MM.1S (cell line): ENCODE measurements around the gene KRTAP4-8.

Experiments
- DNase-seq: peaks from one replicate; pipeline ENCODE4 v3.0.0-alpha.2; 2015
- H2AFZ ChIP-seq: fragments of 300-600 bp; sonication (generic); 2 replicates; pipeline ENCODE4 v1.6.0; 2016; ENCODE audit warnings: antibody characterized with exemption, low read length
- H3F3A ChIP-seq: fragments of 300-600 bp; sonication (generic); 2 replicates; pipeline ENCODE4 v1.6.1; 2016; ENCODE audit warnings: mild to moderate bottlenecking, antibody characterized with exemption, low read length, moderate library complexity, mixed read lengths; ENCODE audit not compliant: insufficient read depth
- H3K27ac ChIP-seq: fragments of 300-600 bp; sonication (generic); 2 replicates; pipeline ENCODE4 v1.5.1; 2016; ENCODE audit warnings: mild to moderate bottlenecking, low read length
- H3K27me3 ChIP-seq: fragments of 300-600 bp; sonication (generic); replicated peaks from 2 replicates; pipeline ENCODE4 v1.6.0; 2016; ENCODE audit warnings: low read length; ENCODE audit not compliant: insufficient read depth
- H3K36me3 ChIP-seq: fragments of 300-600 bp; sonication (generic); replicated peaks from 2 replicates; pipeline ENCODE4 v1.6.1; 2016; ENCODE audit warnings: mild to moderate bottlenecking, low read length, mixed read lengths; ENCODE audit not compliant: insufficient read depth
- H3K4me1 ChIP-seq: fragments of 300-600 bp; sonication (generic); 2 replicates; pipeline ENCODE4 v1.6.1; 2016; ENCODE audit warnings: low read length, mixed read lengths
- H3K4me2 ChIP-seq: fragments of 300-600 bp; sonication (generic); 2 replicates; pipeline ENCODE4 v1.6.0; 2016; ENCODE audit warnings: low read depth, low read length
- H3K4me3 ChIP-seq: fragments of 300-600 bp; sonication (generic); 2 replicates; pipeline ENCODE4 v1.5.1; 2016; ENCODE audit warnings: low read length, mixed read lengths
- H3K79me2 ChIP-seq: fragments of 300-600 bp; sonication (generic); 2 replicates; pipeline ENCODE4 v1.6.1; 2016; ENCODE audit warnings: mixed run types, low read length, mixed read lengths
- H3K9ac ChIP-seq: fragments of 300-600 bp; sonication (generic); 2 replicates; pipeline ENCODE4 v1.6.1; 2016; ENCODE audit warnings: low read length, mixed read lengths
- H3K9me2 ChIP-seq: fragments of 300-600 bp; sonication (generic); replicated peaks from 2 replicates; pipeline ENCODE4 v1.6.1; 2016; ENCODE audit warnings: mild to moderate bottlenecking, low read length, mixed read lengths; ENCODE audit not compliant: insufficient read depth
- H3K9me3 ChIP-seq: fragments of 300-600 bp; sonication (generic); replicated peaks from 2 replicates; pipeline ENCODE4 v1.6.1; 2016; ENCODE audit warnings: mild to moderate bottlenecking, low read length, mixed read lengths; ENCODE audit not compliant: insufficient read depth
- H4K20me1 ChIP-seq: fragments of 300-600 bp; sonication (generic); 2 replicates; pipeline ENCODE4 v1.6.1; 2016; ENCODE audit warnings: mild to moderate bottlenecking, low read length, moderate library complexity, mixed read lengths; ENCODE audit not compliant: insufficient read depth
- EZH2 ChIP-seq: fragments of 300-600 bp; sonication (generic); optimal IDR thresholded peaks from 2 replicates; pipeline ENCODE3; 2017; ENCODE audit warnings: low read depth, mild to moderate bottlenecking, antibody characterized with exemption, low read length, mixed read lengths
- EZH2phosphoT487 ChIP-seq: fragments of 300-600 bp; sonication (generic); IDR thresholded peaks from 2 replicates; pipeline ENCODE4 v1.6.1; 2018; ENCODE audit warnings: antibody characterized with exemption, low read length
- TF ChIP-seq, protein P1 (sequence below): fragments of 300-600 bp; sonication (generic); IDR thresholded peaks from 2 replicates; pipeline ENCODE4 v1.5.1; 2016; ENCODE audit warnings: antibody characterized with exemption, low read length, mixed read lengths

Gene KRTAP4-8

DNA sequence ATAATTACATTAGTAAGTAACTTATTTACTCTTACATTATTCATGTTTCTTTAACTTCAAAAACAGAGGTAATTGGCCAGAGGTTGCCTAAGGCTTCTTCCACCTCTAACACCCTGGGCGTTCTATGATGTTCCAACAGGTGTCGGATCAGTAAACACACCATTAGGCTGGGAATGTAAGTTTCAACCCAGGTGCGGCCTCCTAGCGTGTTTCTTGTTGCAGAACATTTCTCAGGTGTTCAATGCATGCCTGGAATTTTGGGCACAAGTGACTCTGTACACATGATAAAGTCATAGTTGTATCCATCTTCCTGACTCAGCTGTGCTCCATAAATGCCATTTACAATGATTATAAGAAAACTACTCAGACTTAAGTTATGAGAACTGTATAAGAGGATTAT, 43.9 kb downstream of the KRTAP4-8 start:
- Histone ChIP-seq H3K9ac (no peak overlapping the region), H3K4me3 (no peak overlapping the region), H3K9me2 (no peaks in the 10 kb centered on the region), H3K27ac (no peak overlapping the region), H3K4me1 (no peaks in the 10 kb centered on the region), H3K9me3 (no peaks in the 10 kb centered on the region), H3K79me2 (no peaks in the 10 kb centered on the region), H2AFZ (no peak overlapping the region), H3K36me3 (no peaks in the 10 kb centered on the region), H4K20me1 (no peaks in the 10 kb centered on the region), H3K27me3 (no peaks in the 10 kb centered on the region), H3F3A (no peaks in the 10 kb centered on the region), H3K4me2 (no peak overlapping the region)
- no peak for DNase-seq
- TF ChIP-seq EZH2 (no peak), EZH2phosphoT487 (no peak)
- TF ChIP-seq, protein P1, sequence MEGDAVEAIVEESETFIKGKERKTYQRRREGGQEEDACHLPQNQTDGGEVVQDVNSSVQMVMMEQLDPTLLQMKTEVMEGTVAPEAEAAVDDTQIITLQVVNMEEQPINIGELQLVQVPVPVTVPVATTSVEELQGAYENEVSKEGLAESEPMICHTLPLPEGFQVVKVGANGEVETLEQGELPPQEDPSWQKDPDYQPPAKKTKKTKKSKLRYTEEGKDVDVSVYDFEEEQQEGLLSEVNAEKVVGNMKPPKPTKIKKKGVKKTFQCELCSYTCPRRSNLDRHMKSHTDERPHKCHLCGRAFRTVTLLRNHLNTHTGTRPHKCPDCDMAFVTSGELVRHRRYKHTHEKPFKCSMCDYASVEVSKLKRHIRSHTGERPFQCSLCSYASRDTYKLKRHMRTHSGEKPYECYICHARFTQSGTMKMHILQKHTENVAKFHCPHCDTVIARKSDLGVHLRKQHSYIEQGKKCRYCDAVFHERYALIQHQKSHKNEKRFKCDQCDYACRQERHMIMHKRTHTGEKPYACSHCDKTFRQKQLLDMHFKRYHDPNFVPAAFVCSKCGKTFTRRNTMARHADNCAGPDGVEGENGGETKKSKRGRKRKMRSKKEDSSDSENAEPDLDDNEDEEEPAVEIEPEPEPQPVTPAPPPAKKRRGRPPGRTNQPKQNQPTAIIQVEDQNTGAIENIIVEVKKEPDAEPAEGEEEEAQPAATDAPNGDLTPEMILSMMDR, result no peak

DNA sequence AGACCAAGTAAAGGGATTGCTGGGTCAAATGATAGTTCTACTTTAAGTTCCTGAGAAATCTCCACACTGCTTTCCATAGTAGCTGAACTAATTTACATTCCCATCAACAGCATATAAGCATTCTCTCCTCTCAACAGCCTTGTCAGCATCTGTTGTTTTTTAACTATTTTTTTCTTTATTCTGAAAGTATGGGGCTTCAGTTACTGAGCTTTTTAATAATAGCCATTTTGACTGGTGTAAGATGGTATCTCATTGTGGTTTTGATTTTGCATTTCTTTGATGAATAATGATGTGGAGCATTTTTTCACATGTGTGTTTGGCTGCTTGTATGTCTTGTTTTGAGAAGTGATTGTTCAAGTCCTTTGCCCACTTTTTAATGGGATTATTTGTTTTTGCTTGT, 45.4 kb downstream of the KRTAP4-8 start:
- Histone ChIP-seq H4K20me1 (no peaks in the 10 kb centered on the region), H3K4me3 (no peak overlapping the region), H3K9me2 (no peaks in the 10 kb centered on the region), H3K4me1 (no peaks in the 10 kb centered on the region), H3F3A (no peaks in the 10 kb centered on the region), H3K79me2 (no peaks in the 10 kb centered on the region), H3K9ac (no peak overlapping the region), H3K27ac (no peak overlapping the region), H3K27me3 (no peaks in the 10 kb centered on the region), H3K4me2 (no peak overlapping the region), H3K36me3 (no peaks in the 10 kb centered on the region), H2AFZ (no peak overlapping the region), H3K9me3 (no peaks in the 10 kb centered on the region)
- TF ChIP-seq EZH2phosphoT487 (no peak), EZH2 (no peak)
- TF ChIP-seq, protein P1, result no peak
- no peak for DNase-seq

DNA sequence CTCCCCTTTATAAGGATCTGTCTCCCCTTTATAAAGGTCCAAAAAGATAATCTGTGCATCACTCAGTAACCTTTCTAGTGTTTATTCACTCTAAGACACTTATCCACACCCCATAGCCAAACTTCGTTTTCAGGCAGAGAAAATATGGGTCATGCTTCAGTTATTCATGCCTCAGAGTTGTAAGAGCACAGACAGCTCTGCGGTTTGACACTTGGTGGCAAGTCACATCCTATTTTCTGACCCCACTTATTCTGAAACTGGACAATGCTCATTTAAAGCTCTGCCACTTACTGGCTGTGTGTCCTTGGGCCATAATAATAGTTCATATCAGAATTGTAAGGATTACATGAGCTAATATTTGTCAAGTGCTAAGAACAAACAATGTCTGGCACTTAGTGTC, 48.8 kb downstream of the KRTAP4-8 start:
- DNase-seq, result no peak
- Histone ChIP-seq H4K20me1 (no peaks in the 10 kb centered on the region), H3K27me3 (no peaks in the 10 kb centered on the region), H3F3A (no peaks in the 10 kb centered on the region), H2AFZ (no peak overlapping the region), H3K4me1 (no peaks in the 10 kb centered on the region), H3K4me2 (no peak overlapping the region), H3K4me3 (no peak overlapping the region), H3K9me3 (no peaks in the 10 kb centered on the region), H3K27ac (no peak overlapping the region), H3K9me2 (no peaks in the 10 kb centered on the region), H3K79me2 (no peaks in the 10 kb centered on the region), H3K36me3 (no peaks in the 10 kb centered on the region), H3K9ac (no peak overlapping the region)
- TF ChIP-seq EZH2, result no peak
- TF ChIP-seq, protein P1, result no peak
- no peak for TF ChIP-seq EZH2phosphoT487
